ENCODE measurements around the gene FANK1.
"Not testable (repeated sequence)": the region's sequence is repeated elsewhere in the genome, so short reads cannot be mapped to it uniquely, and the experiment has no call there.

The FANK1 gene

GRCh38 chr10:125955766-125956165 is 59.4 kb downstream of the FANK1 start:
- H3K9ac ChIP-seq (ENCODE audit: low read length), result no peak overlapping the region
- no peaks in the 10 kb centered on the region for H3K27me3 ChIP-seq (ENCODE audit: control insufficient read depth, insufficient read depth, low read length)
- peaks cover 12% of the 10 kb centered on the region for H3K9me3 ChIP-seq (ENCODE audit: control insufficient read depth, low read length)
- no peaks in the 10 kb centered on the region for H3K36me3 ChIP-seq (ENCODE audit: control insufficient read depth, insufficient read depth, low read length)
- no peaks in the 10 kb centered on the region for H3K4me1 ChIP-seq (ENCODE audit: control insufficient read depth, insufficient read depth, low read length)
- no peak overlapping the region for H3K4me3 ChIP-seq (ENCODE audit: low read length)

GRCh38 chr10:125961743-125962142 is 65.4 kb downstream of the FANK1 start:
- Histone ChIP-seq H3K9ac (ENCODE audit: low read length) (no peak overlapping the region), H3K36me3 (ENCODE audit: control insufficient read depth, insufficient read depth, low read length) (no peaks in the 10 kb centered on the region), H3K4me3 (ENCODE audit: low read length) (no peak overlapping the region), H3K27me3 (ENCODE audit: control insufficient read depth, insufficient read depth, low read length) (no peaks in the 10 kb centered on the region), H3K4me1 (ENCODE audit: control insufficient read depth, insufficient read depth, low read length) (no peaks in the 10 kb centered on the region), H3K9me3 (ENCODE audit: control insufficient read depth, low read length) (no peaks in the 10 kb centered on the region)

GRCh38 chr10:125962200-125962599 is 65.8 kb downstream of the FANK1 start:
- no peak overlapping the region for H3K9ac ChIP-seq (ENCODE audit: low read length)
- H3K27me3 ChIP-seq (ENCODE audit: control insufficient read depth, insufficient read depth, low read length), result no peaks in the 10 kb centered on the region
- H3K36me3 ChIP-seq (ENCODE audit: control insufficient read depth, insufficient read depth, low read length), result no peaks in the 10 kb centered on the region
- no peaks in the 10 kb centered on the region for H3K4me1 ChIP-seq (ENCODE audit: control insufficient read depth, insufficient read depth, low read length)
- no peaks in the 10 kb centered on the region for H3K9me3 ChIP-seq (ENCODE audit: control insufficient read depth, low read length)
- no peak overlapping the region for H3K4me3 ChIP-seq (ENCODE audit: low read length)

GRCh38 chr10:125964558-125964957 is 68.2 kb downstream of the FANK1 start:
- Histone ChIP-seq H3K9me3 (ENCODE audit: control insufficient read depth, low read length) (no peaks in the 10 kb centered on the region), H3K9ac (ENCODE audit: low read length) (no peak overlapping the region), H3K4me1 (ENCODE audit: control insufficient read depth, insufficient read depth, low read length) (no peaks in the 10 kb centered on the region), H3K4me3 (ENCODE audit: low read length) (no peak overlapping the region), H3K27me3 (ENCODE audit: control insufficient read depth, insufficient read depth, low read length) (no peaks in the 10 kb centered on the region), H3K36me3 (ENCODE audit: control insufficient read depth, insufficient read depth, low read length) (no peaks in the 10 kb centered on the region)

GRCh38 chr10:125967533-125967932 is 71.2 kb downstream of the FANK1 start:
- Histone ChIP-seq H3K9ac (ENCODE audit: low read length) (no peak overlapping the region), H3K4me3 (ENCODE audit: low read length) (no peak overlapping the region), H3K9me3 (ENCODE audit: control insufficient read depth, low read length) (no peaks in the 10 kb centered on the region), H3K4me1 (ENCODE audit: control insufficient read depth, insufficient read depth, low read length) (no peaks in the 10 kb centered on the region), H3K27me3 (ENCODE audit: control insufficient read depth, insufficient read depth, low read length) (no peaks in the 10 kb centered on the region), H3K36me3 (ENCODE audit: control insufficient read depth, insufficient read depth, low read length) (no peaks in the 10 kb centered on the region)

- H3K27me3 ChIP-seq (ENCODE audit: control insufficient read depth, insufficient read depth, low read length); H3K36me3 ChIP-seq (ENCODE audit: control insufficient read depth, insufficient read depth, low read length); H3K9ac ChIP-seq (ENCODE audit: low read length); H3K4me1 ChIP-seq (ENCODE audit: control insufficient read depth, insufficient read depth, low read length); H3K4me3 ChIP-seq (ENCODE audit: low read length); H3K9me3 ChIP-seq (ENCODE audit: control insufficient read depth, low read length): not testable (repeated sequence)
These were observed 73.8 kb downstream of the FANK1 start for GRCh38 chr10:125970077-125970630.

- H3K9me3 ChIP-seq (ENCODE audit: control insufficient read depth, low read length), result no peaks in the 10 kb centered on the region
- no peaks in the 10 kb centered on the region for H3K27me3 ChIP-seq (ENCODE audit: control insufficient read depth, insufficient read depth, low read length)
- no peak overlapping the region for H3K4me3 ChIP-seq (ENCODE audit: low read length)
- H3K4me1 ChIP-seq (ENCODE audit: control insufficient read depth, insufficient read depth, low read length), result no peaks in the 10 kb centered on the region
- no peak overlapping the region for H3K9ac ChIP-seq (ENCODE audit: low read length)
- no peaks in the 10 kb centered on the region for H3K36me3 ChIP-seq (ENCODE audit: control insufficient read depth, insufficient read depth, low read length)
These were observed 80.7 kb downstream of the FANK1 start for GRCh38 chr10:125976960-125977605.

GRCh38 chr10:125979976-125980375 is 83.6 kb downstream of the FANK1 start:
- H3K9ac ChIP-seq (ENCODE audit: low read length), result no peak overlapping the region
- no peaks in the 10 kb centered on the region for H3K4me1 ChIP-seq (ENCODE audit: control insufficient read depth, insufficient read depth, low read length)
- H3K9me3 ChIP-seq (ENCODE audit: control insufficient read depth, low read length), result no peaks in the 10 kb centered on the region
- H3K36me3 ChIP-seq (ENCODE audit: control insufficient read depth, insufficient read depth, low read length), result no peaks in the 10 kb centered on the region
- H3K4me3 ChIP-seq (ENCODE audit: low read length), result no peak overlapping the region
- no peaks in the 10 kb centered on the region for H3K27me3 ChIP-seq (ENCODE audit: control insufficient read depth, insufficient read depth, low read length)

- no peaks in the 10 kb centered on the region for H3K9me3 ChIP-seq (ENCODE audit: control insufficient read depth, low read length)
- no peaks in the 10 kb centered on the region for H3K27me3 ChIP-seq (ENCODE audit: control insufficient read depth, insufficient read depth, low read length)
- no peak overlapping the region for H3K9ac ChIP-seq (ENCODE audit: low read length)
- H3K4me1 ChIP-seq (ENCODE audit: control insufficient read depth, insufficient read depth, low read length), result no peaks in the 10 kb centered on the region
- no peaks in the 10 kb centered on the region for H3K36me3 ChIP-seq (ENCODE audit: control insufficient read depth, insufficient read depth, low read length)
- H3K4me3 ChIP-seq (ENCODE audit: low read length), result no peak overlapping the region
These were observed 84.2 kb downstream of the FANK1 start for GRCh38 chr10:125980521-125981035.

- no peak overlapping the region for H3K9ac ChIP-seq (ENCODE audit: low read length)
- no peak overlapping the region for H3K4me3 ChIP-seq (ENCODE audit: low read length)
These were observed 86.0 kb downstream of the FANK1 start for GRCh38 chr10:125982260-125982948.

GRCh38 chr10:125983161-125983560 is 86.8 kb downstream of the FANK1 start:
- no peaks in the 10 kb centered on the region for H3K9me3 ChIP-seq (ENCODE audit: control insufficient read depth, low read length)
- no peaks in the 10 kb centered on the region for H3K4me1 ChIP-seq (ENCODE audit: control insufficient read depth, insufficient read depth, low read length)
- no peak overlapping the region for H3K9ac ChIP-seq (ENCODE audit: low read length)
- no peaks in the 10 kb centered on the region for H3K27me3 ChIP-seq (ENCODE audit: control insufficient read depth, insufficient read depth, low read length)
- H3K36me3 ChIP-seq (ENCODE audit: control insufficient read depth, insufficient read depth, low read length), result no peaks in the 10 kb centered on the region
- H3K4me3 ChIP-seq (ENCODE audit: low read length), result no peak overlapping the region

More at GRCh38 chr10:125982260-125982948, 86.0 kb downstream of the FANK1 start:
- Histone ChIP-seq H3K4me1 (ENCODE audit: control insufficient read depth, insufficient read depth, low read length) (no peaks in the 10 kb centered on the region), H3K27me3 (ENCODE audit: control insufficient read depth, insufficient read depth, low read length) (no peaks in the 10 kb centered on the region), H3K36me3 (ENCODE audit: control insufficient read depth, insufficient read depth, low read length) (no peaks in the 10 kb centered on the region), H3K9me3 (ENCODE audit: control insufficient read depth, low read length) (no peaks in the 10 kb centered on the region)

- H3K36me3 ChIP-seq (ENCODE audit: control insufficient read depth, insufficient read depth, low read length), result no peaks in the 10 kb centered on the region
These were observed 87.3 kb downstream of the FANK1 start for GRCh38 chr10:125983656-125984055.

More at GRCh38 chr10:125983656-125984055, 87.3 kb downstream of the FANK1 start:
- no peak overlapping the region for H3K9ac ChIP-seq (ENCODE audit: low read length)
- H3K4me1 ChIP-seq (ENCODE audit: control insufficient read depth, insufficient read depth, low read length), result no peaks in the 10 kb centered on the region
- H3K27me3 ChIP-seq (ENCODE audit: control insufficient read depth, insufficient read depth, low read length), result no peaks in the 10 kb centered on the region
- no peaks in the 10 kb centered on the region for H3K9me3 ChIP-seq (ENCODE audit: control insufficient read depth, low read length)
- H3K4me3 ChIP-seq (ENCODE audit: low read length), result no peak overlapping the region

Data from mucosa of stomach (tissue), 1 donor.